Testis (tissue), 3 donors: Measurements from ENCODE around the gene DEDD. TPM values are rescaled to one million over a fixed set of nuclear protein-coding genes. Genes with fewer than 3 reads are reported as not detected.
A peak's percentile ranks its signal among the peaks of the same experiment; 100 is the strongest.

Experiments used
- DNase-seq: peaks from one replicate; pipeline ENCODE4 v3.0.0-alpha.2; 2019
- H3K27ac ChIP-seq, 2 donors: fragments of 200-600 bp; sonication (generic); one replicate each; pipeline ENCODE4 v1.5.1; 2019
- H3K27me3 ChIP-seq: fragments of 200-600 bp; sonication (generic); one replicate; pipeline ENCODE4 v1.5.1; 2019
- H3K36me3 ChIP-seq: fragments of 200-600 bp; sonication (generic); one replicate; pipeline ENCODE4 v1.5.1; 2017; ENCODE audit warnings: low read depth; ENCODE audit errors: missing control alignments
- H3K4me1 ChIP-seq: fragments of 200-600 bp; sonication (generic); one replicate; pipeline ENCODE4 v1.5.1; 2019
- H3K4me3 ChIP-seq, 2 donors: fragments of 200-600 bp; sonication (generic); one replicate each; pipeline ENCODE4 v1.5.1; 2017 to 2019
- H3K9me3 ChIP-seq: fragments of 200-600 bp; sonication (generic); one replicate; pipeline ENCODE4 v1.5.1; 2017
- CTCF ChIP-seq, 3 experiments: fragments of 450-650 bp in 2 of 3; fragments of 200-600 bp in 1 of 3; sonication (generic) in 1 of 3; IDR thresholded peaks; one replicate each; pipeline ENCODE4 v1.5.1; 2016 to 2019; ENCODE audit warnings: antibody characterized with exemption in 3 of 3, mild to moderate bottlenecking in 2 of 3, moderate library complexity in 1 of 3
- POLR2A ChIP-seq: fragments of 450-650 bp; IDR thresholded peaks from one replicate; pipeline ENCODE4 v1.6.1; 2017; ENCODE audit warnings: antibody characterized with exemption, mild to moderate bottlenecking, moderate library complexity
- WGBS, 2 donors: methylation state at CpG; one replicate each; pipeline ENCODE4 v1.1.5; 2018; 5-methylcytosine and 5-hydroxymethylcytosine counted together
- intact Hi-C: fragments of 100-400 bp; cut with DNase I; formaldehyde crosslinking; loops from one replicate; pipeline ENCODE4 v1.15.1; 2023; ENCODE audit warnings: low total_unique reads
- polyA plus RNA-seq: library from polyadenylated mRNA; stranded (reverse); fragments of 350-450 nt; fragmentation: Illumina TruSeq; extraction: RNeasy Lipid Tissue Mini Kit (QIAGEN cat#74804); gene quantifications from one replicate; pipeline ENCODE4 v1.2.3, GENCODE V29; 2014; ENCODE audit warnings: low read depth, low replicate concordance; ENCODE audit not compliant: insufficient read depth
- total RNA-seq, 2 donors: library from RNA; depleted of rRNA; stranded (reverse); fragments of >200 nt; gene quantifications; one replicate each; pipeline ENCODE4 v1.2.3, GENCODE V29; 2016

DEDD gene
- total and polyA plus RNA-seq, 3 donors from 2014 or later: 53.8 to 92.7 (median 54.0) TPM

GRCh38 chr1:161164901-161165610 lies 32.6 kb upstream of the DEDD start:
- WGBS, 2 donors: 44 to 53% methylated on average over 14 of the region's 14 CpGs
- no peaks in the 10 kb centered on the region for H3K36me3 ChIP-seq
- H3K27ac ChIP-seq: peak overlapping the region; percentile 83 to 86
- DNase-seq: no peak
- intact Hi-C loops: no loop called here
- H3K4me1 ChIP-seq: peaks cover 19% of the 10 kb centered on the region
- H3K4me3 ChIP-seq: peak overlapping the region; percentile 67 to 74
- no peaks in the 10 kb centered on the region for H3K9me3 ChIP-seq
- TF ChIP-seq CTCF (IDR thresholded peaks at IDR 0.05) (no peak), POLR2A (no peak)
- no peaks in the 10 kb centered on the region for H3K27me3 ChIP-seq

- no peak overlapping the region for H3K27ac ChIP-seq
- no peaks in the 10 kb centered on the region for H3K9me3 ChIP-seq
- H3K36me3 ChIP-seq: no peaks in the 10 kb centered on the region
- H3K4me3 ChIP-seq: no peak overlapping the region
- DNase-seq: no peak
- 92 to 94% methylated on average over 2 to 5 of the region's 5 CpGs for WGBS, 2 donors
- peaks cover 24% of the 10 kb centered on the region for H3K4me1 ChIP-seq
- intact Hi-C loops: no loop called here
- TF ChIP-seq POLR2A: no peak
- TF ChIP-seq CTCF (IDR thresholded peaks at IDR 0.05): no peak
- H3K27me3 ChIP-seq: no peaks in the 10 kb centered on the region
These were observed 31.3 kb upstream of the DEDD start for GRCh38 chr1:161163793-161164192.

- Histone ChIP-seq H3K27me3 (no peaks in the 10 kb centered on the region), H3K9me3 (no peaks in the 10 kb centered on the region), H3K4me1 (peaks cover 33% of the 10 kb centered on the region), H3K27ac (no peak overlapping the region), H3K36me3 (no peaks in the 10 kb centered on the region), H3K4me3 (no peak overlapping the region)
- WGBS, 2 donors: 90 to 92% methylated on average over 10 of the region's 10 CpGs
- DNase-seq: no peak
- intact Hi-C loops: no loop called here
- no peak for TF ChIP-seq POLR2A
- no peak for TF ChIP-seq CTCF (IDR thresholded peaks at IDR 0.05)
These were observed 30.3 kb upstream of the DEDD start for GRCh38 chr1:161162806-161163205.

GRCh38 chr1:161162052-161162451 lies 29.6 kb upstream of the DEDD start:
- H3K4me1 ChIP-seq: peaks cover 30% of the 10 kb centered on the region
- intact Hi-C loops: no loop called here
- H3K27ac ChIP-seq: no peak overlapping the region
- DNase-seq: no peak
- 63 to 80% methylated on average over 7 of the region's 7 CpGs for WGBS, 2 donors
- H3K27me3 ChIP-seq: no peaks in the 10 kb centered on the region
- no peak overlapping the region for H3K4me3 ChIP-seq
- no peaks in the 10 kb centered on the region for H3K9me3 ChIP-seq
- no peaks in the 10 kb centered on the region for H3K36me3 ChIP-seq
- TF ChIP-seq CTCF (IDR thresholded peaks at IDR 0.05): no peak
- no peak for TF ChIP-seq POLR2A

GRCh38 chr1:161161652-161162051 lies 29.2 kb upstream of the DEDD start:
- Histone ChIP-seq H3K4me3 (no peak overlapping the region), H3K27me3 (no peaks in the 10 kb centered on the region), H3K4me1 (peaks cover 29% of the 10 kb centered on the region), H3K27ac (no peak overlapping the region), H3K36me3 (no peaks in the 10 kb centered on the region), H3K9me3 (no peaks in the 10 kb centered on the region)
- intact Hi-C loops: no loop called here
- no peak for DNase-seq
- TF ChIP-seq CTCF (IDR thresholded peaks at IDR 0.05) (no peak), POLR2A (no peak)
- 69 to 81% methylated on average over 5 of the region's 5 CpGs for WGBS, 2 donors
